IMR-90 (cell line): Measurements from ENCODE around the gene SLC6A4. TPM values are rescaled to one million over a fixed set of nuclear protein-coding genes. Genes with fewer than 3 reads are reported as not detected.

Experiments used
- ATAC-seq: fragments of 200-7000 bp; cut with Tn5 transposase; 2 replicates; pipeline ENCODE4 v1.9.1; 2020; ENCODE audit warnings: low read depth, mild to moderate bottlenecking, moderate library complexity
- BruUV-seq: library from RNA; stranded (reverse); fragments of 400-500 nt; replicated peaks from 2 replicates; lab custom pipeline; 2021; lab: Mats Ljungman, UMichigan
- CTCF ChIA-PET: fragments of 300-600 bp; formaldehyde crosslinking; extraction: SDS; loops from one replicate; lab custom pipeline; 2021; ENCODE audit warnings: antibody characterized with exemption; lab: Yijun Ruan, JAX
- POLR2A ChIA-PET: fragments of 300-600 bp; sonication (Branson Sonifier 250); formaldehyde crosslinking; loops from one replicate; lab custom pipeline; 2022; ENCODE audit warnings: antibody characterized with exemption; ENCODE audit not compliant: unreplicated experiment; lab: Charles Lee
- DNase-seq: peaks from one replicate; pipeline ENCODE4 v3.0.0; 2013
- H2AFZ ChIP-seq: replicated peaks from 2 replicates; pipeline ENCODE3; 2013; ENCODE audit warnings: low read length, mild to moderate bottlenecking; ENCODE audit not compliant: poor library complexity
- H2AK5ac ChIP-seq: 2 replicates; pipeline ENCODE4 v1.6.1; 2013; ENCODE audit warnings: low read depth, low read length, inconsistent platforms
- H2AK9ac ChIP-seq: replicated peaks from 2 replicates; pipeline ENCODE3; 2013; ENCODE audit warnings: mild to moderate bottlenecking, low read depth, low read length, moderate library complexity; ENCODE audit not compliant: poor library complexity
- H2BK120ac ChIP-seq: 2 replicates; pipeline ENCODE4 v1.6.1; 2013; ENCODE audit warnings: low read depth, low read length, inconsistent platforms
- H2BK15ac ChIP-seq: 3 replicates; pipeline ENCODE4 v1.6.1; 2013; ENCODE audit warnings: low read depth, low read length, inconsistent platforms
- H2BK20ac ChIP-seq: 2 replicates; pipeline ENCODE4 v1.6.1; 2013; ENCODE audit warnings: low read depth, mild to moderate bottlenecking, inconsistent platforms, low read length, moderate library complexity
- H2BK5ac ChIP-seq: 2 replicates; pipeline ENCODE4 v1.6.1; 2013; ENCODE audit warnings: mild to moderate bottlenecking, low read depth, low read length, inconsistent platforms; ENCODE audit not compliant: poor library complexity, severe bottlenecking
- H3K14ac ChIP-seq: replicated peaks from 2 replicates; pipeline ENCODE4 v1.6.1; 2013; ENCODE audit warnings: low read depth, low read length, inconsistent platforms
- H3K18ac ChIP-seq: 2 replicates; pipeline ENCODE4 v1.6.1; 2013; ENCODE audit warnings: low read depth, low read length, control low read depth
- H3K23ac ChIP-seq: 2 replicates; pipeline ENCODE4 v1.6.1; 2013; ENCODE audit warnings: low read depth, low read length, inconsistent platforms
- H3K27ac ChIP-seq: 2 replicates; pipeline ENCODE4 v1.5.1; 2013; ENCODE audit warnings: mild to moderate bottlenecking, control low read depth, low read length; ENCODE audit not compliant: insufficient read depth
- H3K27me3 ChIP-seq: 2 replicates; pipeline ENCODE4 v1.6.1; 2013; ENCODE audit warnings: low read length; ENCODE audit not compliant: control insufficient read depth, insufficient read depth
- H3K36me3 ChIP-seq: 2 replicates; pipeline ENCODE4 v1.6.1; 2013; ENCODE audit warnings: low read length, mixed read lengths; ENCODE audit not compliant: control insufficient read depth, insufficient read depth
- H3K4ac ChIP-seq: 2 replicates; pipeline ENCODE4 v1.6.1; 2013; ENCODE audit warnings: low read depth, low read length, inconsistent platforms
- H3K4me1 ChIP-seq: 2 replicates; pipeline ENCODE4 v1.6.1; 2013; ENCODE audit warnings: low read length, mixed read lengths; ENCODE audit not compliant: control insufficient read depth, insufficient read depth
- H3K4me2 ChIP-seq: 2 replicates; pipeline ENCODE4 v1.6.1; 2013; ENCODE audit warnings: low read depth, mild to moderate bottlenecking, control low read depth, low read length, moderate library complexity
- H3K4me3 ChIP-seq: 2 replicates; pipeline ENCODE4 v1.5.1; 2013; ENCODE audit warnings: low read depth, mild to moderate bottlenecking, control low read depth, low read length, moderate library complexity; ENCODE audit not compliant: insufficient read depth
- H3K56ac ChIP-seq: 2 replicates; pipeline ENCODE4 v1.6.1; 2013; ENCODE audit warnings: low read length, inconsistent platforms; ENCODE audit not compliant: insufficient read depth; ENCODE audit errors: extremely low read depth
- H3K79me1 ChIP-seq, 2 experiments: 2 replicates each; pipeline ENCODE4 v1.6.1; 2013; ENCODE audit warnings: low read length in 2 of 2, inconsistent platforms in 1 of 2, low read depth in 1 of 2
- H3K9ac ChIP-seq: 2 replicates; pipeline ENCODE4 v1.6.1; 2013; ENCODE audit warnings: low read depth, low read length, control low read depth
- H3K9me1 ChIP-seq: 2 replicates; pipeline ENCODE4 v1.6.1; 2013; ENCODE audit warnings: low read length, inconsistent platforms; ENCODE audit not compliant: insufficient read depth
- H3K9me3 ChIP-seq: 2 replicates; pipeline ENCODE4 v1.6.1; 2013; ENCODE audit warnings: low read length; ENCODE audit not compliant: control insufficient read depth, insufficient read depth
- H4K20me1 ChIP-seq: 2 replicates; pipeline ENCODE4 v1.6.1; 2013; ENCODE audit warnings: low read length, inconsistent platforms; ENCODE audit not compliant: insufficient read depth
- H4K5ac ChIP-seq: 2 replicates; pipeline ENCODE4 v1.6.1; 2013; ENCODE audit warnings: mild to moderate bottlenecking, low read depth, low read length, control low read depth
- H4K8ac ChIP-seq, 2 experiments: 2 replicates each; pipeline ENCODE4 v1.6.1; 2013; ENCODE audit warnings: low read depth in 2 of 2, low read length in 2 of 2, control low read depth in 1 of 2, inconsistent platforms in 1 of 2
- H4K91ac ChIP-seq: 2 replicates; pipeline ENCODE4 v1.6.1; 2013; ENCODE audit warnings: low read depth, low read length, inconsistent platforms; ENCODE audit not compliant: insufficient read depth
- FOS ChIP-seq: fragments of 150-350 bp; IDR thresholded peaks from 2 replicates; pipeline ENCODE4 v1.6.1; 2016; ENCODE audit warnings: low read depth, low read length
- MXI1 ChIP-seq: IDR thresholded peaks from 2 replicates; pipeline ENCODE4 v1.6.1; 2012; ENCODE audit warnings: low read depth, mild to moderate bottlenecking, low read length, moderate library complexity, borderline replicate concordance
- NFE2L2 ChIP-seq: fragments of 150-350 bp; IDR thresholded peaks from 2 replicates; pipeline ENCODE4 v1.6.1; 2016; ENCODE audit warnings: low read depth, mild to moderate bottlenecking, low read length
- RAD21 ChIP-seq: IDR thresholded peaks from 2 replicates; pipeline ENCODE4 v1.6.1; 2012; ENCODE audit warnings: low read length, improper control_type of control experiment
- RCOR1 ChIP-seq: IDR thresholded peaks from 2 replicates; pipeline ENCODE4 v1.6.1; 2012; ENCODE audit warnings: mild to moderate bottlenecking, low read length, improper control_type of control experiment; ENCODE audit not compliant: insufficient replicate concordance
- SMC3 ChIP-seq: fragments of 150-350 bp; IDR thresholded peaks from 2 replicates; pipeline ENCODE4 v1.6.1; 2016; ENCODE audit warnings: low read depth, mild to moderate bottlenecking, antibody characterized with exemption, low read length, moderate library complexity
- WGBS, 2 experiments: methylation state at CpG; one replicate each; pipeline versions ENCODE4 v1.1.5 to v1.1.7; 2013; ENCODE audit warnings: missing lambda C conversion rate in 2 of 2; ENCODE audit not compliant: insufficient read length in 1 of 2; ENCODE audit errors: extremely low coverage in 2 of 2; 5-methylcytosine and 5-hydroxymethylcytosine counted together
- dilution Hi-C: fragments of 300-500 bp; cut with HindIII; formaldehyde crosslinking; loops from one replicate; pipeline ENCODE4 v1.14.3; 2018; ENCODE audit warnings: low sequenced_read_pairs; ENCODE audit not compliant: unreplicated experiment
- in situ Hi-C: fragments of 300-500 bp; cut with MboI; formaldehyde crosslinking; loops from 3 replicates; pipeline ENCODE4 v1.14.3; 2019; ENCODE audit warnings: low sequenced_read_pairs, inconsistent platforms, mixed read lengths
- intact Hi-C: fragments of 100-400 bp; cut with micrococcal nuclease; formaldehyde crosslinking; loops from 2 replicates; pipeline ENCODE4 v1.10.0; 2022
- polyA plus RNA-seq, 3 experiments: library from polyadenylated mRNA; depleted of rRNA; stranded (reverse); fragments of >200 nt; gene quantifications; 2 replicates each; pipeline ENCODE4 v1.2.3, GENCODE V29; 2012; ENCODE audit warnings: low replicate concordance in 1 of 3
- total RNA-seq: library from RNA; depleted of rRNA; stranded (reverse); fragments of >200 nt; gene quantifications from 2 replicates; pipeline ENCODE4 v1.2.3, GENCODE V29; 2012
- TF ChIP-seq, protein P1 (sequence below): conservative IDR thresholded peaks from 2 replicates; pipeline ENCODE4 v1.5.1; 2012; ENCODE audit warnings: mild to moderate bottlenecking, low read depth, low read length, improper control_type of control experiment
- TF ChIP-seq, protein P2 (sequence below): fragments of 150-350 bp; IDR thresholded peaks from 2 replicates; pipeline ENCODE4 v1.6.1; 2016; ENCODE audit warnings: low read depth, mild to moderate bottlenecking, low read length, moderate library complexity, borderline replicate concordance
- TF ChIP-seq, protein P3 (sequence below): fragments of 150-350 bp; IDR thresholded peaks from 2 replicates; pipeline ENCODE4 v1.6.1; 2017; ENCODE audit warnings: mild to moderate bottlenecking, antibody characterized with exemption, low read length, low read depth

Gene SLC6A4
- total and polyA plus RNA-seq, 2 of the 4 experiments (the other 2 are of a cell fraction) = under 0.01 TPM; not detected in 1

GRCh38 chr17:30228011-30228410, 7.5 kb downstream of the SLC6A4 start:
- peak; percentile 72 for ATAC-seq
- no peak overlapping the region for H4K8ac ChIP-seq
- H3K14ac ChIP-seq = no peak overlapping the region
- H3K9me3 ChIP-seq = no peaks in the 10 kb centered on the region
- 100% methylated on average over 1 of the region's 3 CpGs; no CpG with 5 or more reads in 1 of the 2 experiments for WGBS, 2 experiments
- no TSS peak for BruUV-seq
- peaks cover 57% of the 10 kb centered on the region for H3K27me3 ChIP-seq
- H2AK9ac ChIP-seq = no peak overlapping the region
- H3K27ac ChIP-seq = no peak overlapping the region
- H3K4me3 ChIP-seq = no peak overlapping the region
- in situ Hi-C loops (no loop called here), dilution Hi-C loops (no loop called here), intact Hi-C loops (no loop called here)
- H2BK20ac ChIP-seq = no peak overlapping the region
- no peak overlapping the region for H3K23ac ChIP-seq
- H4K5ac ChIP-seq = no peak overlapping the region
- no peaks in the 10 kb centered on the region for H3K79me1 ChIP-seq
- H3K9me1 ChIP-seq = 0 out of 2 replicates have a peak, but pooled peaks cover 3% of the 10 kb centered on the region
- H3K36me3 ChIP-seq = no peaks in the 10 kb centered on the region
- H2BK5ac ChIP-seq = no peak overlapping the region
- POLR2A ChIA-PET = no interaction called here
- CTCF ChIA-PET = no interaction called here
- no peak overlapping the region for H4K91ac ChIP-seq
- H4K20me1 ChIP-seq = no peaks in the 10 kb centered on the region
- H2BK120ac ChIP-seq = no peak overlapping the region
- no peak overlapping the region for H2AFZ ChIP-seq
- H3K9ac ChIP-seq = no peak overlapping the region
- H3K18ac ChIP-seq = no peak overlapping the region
- TF ChIP-seq, protein P1, sequence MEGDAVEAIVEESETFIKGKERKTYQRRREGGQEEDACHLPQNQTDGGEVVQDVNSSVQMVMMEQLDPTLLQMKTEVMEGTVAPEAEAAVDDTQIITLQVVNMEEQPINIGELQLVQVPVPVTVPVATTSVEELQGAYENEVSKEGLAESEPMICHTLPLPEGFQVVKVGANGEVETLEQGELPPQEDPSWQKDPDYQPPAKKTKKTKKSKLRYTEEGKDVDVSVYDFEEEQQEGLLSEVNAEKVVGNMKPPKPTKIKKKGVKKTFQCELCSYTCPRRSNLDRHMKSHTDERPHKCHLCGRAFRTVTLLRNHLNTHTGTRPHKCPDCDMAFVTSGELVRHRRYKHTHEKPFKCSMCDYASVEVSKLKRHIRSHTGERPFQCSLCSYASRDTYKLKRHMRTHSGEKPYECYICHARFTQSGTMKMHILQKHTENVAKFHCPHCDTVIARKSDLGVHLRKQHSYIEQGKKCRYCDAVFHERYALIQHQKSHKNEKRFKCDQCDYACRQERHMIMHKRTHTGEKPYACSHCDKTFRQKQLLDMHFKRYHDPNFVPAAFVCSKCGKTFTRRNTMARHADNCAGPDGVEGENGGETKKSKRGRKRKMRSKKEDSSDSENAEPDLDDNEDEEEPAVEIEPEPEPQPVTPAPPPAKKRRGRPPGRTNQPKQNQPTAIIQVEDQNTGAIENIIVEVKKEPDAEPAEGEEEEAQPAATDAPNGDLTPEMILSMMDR = no peak
- TF ChIP-seq, protein P2, sequence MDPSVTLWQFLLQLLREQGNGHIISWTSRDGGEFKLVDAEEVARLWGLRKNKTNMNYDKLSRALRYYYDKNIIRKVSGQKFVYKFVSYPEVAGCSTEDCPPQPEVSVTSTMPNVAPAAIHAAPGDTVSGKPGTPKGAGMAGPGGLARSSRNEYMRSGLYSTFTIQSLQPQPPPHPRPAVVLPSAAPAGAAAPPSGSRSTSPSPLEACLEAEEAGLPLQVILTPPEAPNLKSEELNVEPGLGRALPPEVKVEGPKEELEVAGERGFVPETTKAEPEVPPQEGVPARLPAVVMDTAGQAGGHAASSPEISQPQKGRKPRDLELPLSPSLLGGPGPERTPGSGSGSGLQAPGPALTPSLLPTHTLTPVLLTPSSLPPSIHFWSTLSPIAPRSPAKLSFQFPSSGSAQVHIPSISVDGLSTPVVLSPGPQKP = no peak
- TF ChIP-seq RAD21 (no peak), FOS (no peak), MXI1 (no peak), NFE2L2 (no peak), RCOR1 (no peak), SMC3 (no peak)
- TF ChIP-seq, protein P3, sequence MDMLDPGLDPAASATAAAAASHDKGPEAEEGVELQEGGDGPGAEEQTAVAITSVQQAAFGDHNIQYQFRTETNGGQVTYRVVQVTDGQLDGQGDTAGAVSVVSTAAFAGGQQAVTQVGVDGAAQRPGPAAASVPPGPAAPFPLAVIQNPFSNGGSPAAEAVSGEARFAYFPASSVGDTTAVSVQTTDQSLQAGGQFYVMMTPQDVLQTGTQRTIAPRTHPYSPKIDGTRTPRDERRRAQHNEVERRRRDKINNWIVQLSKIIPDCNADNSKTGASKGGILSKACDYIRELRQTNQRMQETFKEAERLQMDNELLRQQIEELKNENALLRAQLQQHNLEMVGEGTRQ = no peak
- no peak overlapping the region for H3K4me2 ChIP-seq
- H3K4me1 ChIP-seq = no peaks in the 10 kb centered on the region; the same call in 1 of the 2 replicates
- no peak overlapping the region for H2AK5ac ChIP-seq
- no peak overlapping the region for H3K56ac ChIP-seq
- no peak overlapping the region for H3K4ac ChIP-seq
- no peak overlapping the region for H2BK15ac ChIP-seq
- DNase-seq = no peak
